ENCODE measurements around the gene RFTN1. TPM values are rescaled to one million over a fixed set of nuclear protein-coding genes. Genes with fewer than 3 reads are reported as not detected.
"Not testable (repeated sequence)": the region's sequence is repeated elsewhere in the genome, so short reads cannot be mapped to it uniquely, and the experiment has no call there.

The RFTN1 gene
- total RNA-seq, 3 donors from 2014 or later = 6.9 to 12.6 (median 9.7) TPM

GRCh38 chr3:16313886-16314645, 199.4 kb downstream of the RFTN1 start:
- no peak for TF ChIP-seq CTCF (IDR thresholded peaks at IDR 0.05)
- Histone ChIP-seq H3K4me3 (no peak overlapping the region), H3K36me3 (ENCODE audit: low read depth) (no peaks in the 10 kb centered on the region), H3K4me1 (ENCODE audit: low read depth) (no peaks in the 10 kb centered on the region), H3K9me3 (no peaks in the 10 kb centered on the region)
- DNase-seq (no peak), ATAC-seq (no peak)
- intact Hi-C loops (cut with DNase I, micrococcal nuclease) = no loop called here

GRCh38 chr3:16311960-16312451, 201.5 kb downstream of the RFTN1 start:
- intact Hi-C loops (cut with DNase I, micrococcal nuclease) = no loop called here
- H3K36me3 ChIP-seq (ENCODE audit: low read depth) = no peaks in the 10 kb centered on the region
- TF ChIP-seq CTCF (IDR thresholded peaks at IDR 0.05) = no peak
- H3K9me3 ChIP-seq = no peaks in the 10 kb centered on the region
- DNase-seq = peak in 1 of 3 donors; percentile 12
- no peaks in the 10 kb centered on the region for H3K4me1 ChIP-seq (ENCODE audit: low read depth)
- ATAC-seq = peak; percentile 71
- no peak overlapping the region for H3K4me3 ChIP-seq

- H3K4me3 ChIP-seq; H3K36me3 ChIP-seq (ENCODE audit: low read depth); H3K9me3 ChIP-seq; H3K4me1 ChIP-seq (ENCODE audit: low read depth); ATAC-seq; DNase-seq; intact Hi-C loops (cut with DNase I, micrococcal nuclease): not testable (repeated sequence)
Measured at GRCh38 chr3:16310486-16310885, 203.0 kb downstream of the RFTN1 start.

- Histone ChIP-seq H3K9me3 (no peaks in the 10 kb centered on the region), H3K4me3 (no peak overlapping the region), H3K4me1 (ENCODE audit: low read depth) (no peaks in the 10 kb centered on the region), H3K36me3 (ENCODE audit: low read depth) (no peaks in the 10 kb centered on the region)
- intact Hi-C loops (cut with DNase I, micrococcal nuclease) = no loop called here
- ATAC-seq (peak; percentile 73), DNase-seq (no peak)
- TF ChIP-seq CTCF (IDR thresholded peaks at IDR 0.05) = no peak
Measured at GRCh38 chr3:16309558-16309957, 203.9 kb downstream of the RFTN1 start.

- no peak for ATAC-seq
- TF ChIP-seq CTCF (IDR thresholded peaks at IDR 0.05) = no peak
- Histone ChIP-seq H3K4me1 (ENCODE audit: low read depth) (peaks cover 4% of the 10 kb centered on the region), H3K9me3 (no peaks in the 10 kb centered on the region), H3K4me3 (no peak overlapping the region), H3K36me3 (ENCODE audit: low read depth) (no peaks in the 10 kb centered on the region)
- no peak for DNase-seq
- intact Hi-C loops (cut with DNase I, micrococcal nuclease) = no loop called here
Measured at GRCh38 chr3:16308727-16309126, 204.8 kb downstream of the RFTN1 start.

- H3K4me3 ChIP-seq = no peak overlapping the region
- peaks cover 4% of the 10 kb centered on the region for H3K4me1 ChIP-seq (ENCODE audit: low read depth)
- intact Hi-C loops (cut with DNase I, micrococcal nuclease) = no loop called here
- H3K9me3 ChIP-seq = no peaks in the 10 kb centered on the region
- H3K36me3 ChIP-seq (ENCODE audit: low read depth) = no peaks in the 10 kb centered on the region
- DNase-seq = no peak
- no peak for TF ChIP-seq CTCF (IDR thresholded peaks at IDR 0.05)
- ATAC-seq = no peak
Measured at GRCh38 chr3:16307832-16308531, 205.5 kb downstream of the RFTN1 start.

Measured in mucosa of descending colon (tissue), 3 donors.